GM21528 (cell line): ENCODE measurements around the gene NDUFA12.

ENCODE experiments used
- ATAC-seq: cut with Tn5 transposase; IDR thresholded peaks from one replicate; pipeline ENCODE4 v1.9.1; 2021; ENCODE audit warnings: mild to moderate bottlenecking, moderate library complexity; ENCODE audit not compliant: unreplicated experiment, low FRiP score

The NDUFA12 gene

DNA sequence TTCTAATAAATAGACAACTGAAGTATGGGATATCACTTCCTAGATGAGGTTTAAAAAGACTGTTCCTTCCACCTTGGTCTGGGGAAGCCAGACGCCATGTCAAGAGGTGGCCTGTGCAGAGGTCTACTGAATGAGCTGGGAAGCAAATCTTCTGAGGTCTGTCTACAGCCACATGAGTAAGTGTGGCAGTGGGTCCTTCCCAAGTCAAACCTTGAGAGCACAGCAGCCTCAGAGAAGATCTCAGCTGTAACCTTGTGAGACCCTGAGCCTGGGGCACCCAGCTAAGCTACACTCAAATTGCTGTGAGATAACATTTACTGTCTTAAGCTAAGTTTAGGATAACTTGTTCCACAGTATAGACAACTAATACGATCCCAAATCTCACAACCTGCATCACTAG, 20.2 kb downstream of the NDUFA12 start:
- ATAC-seq: no peak

DNA sequence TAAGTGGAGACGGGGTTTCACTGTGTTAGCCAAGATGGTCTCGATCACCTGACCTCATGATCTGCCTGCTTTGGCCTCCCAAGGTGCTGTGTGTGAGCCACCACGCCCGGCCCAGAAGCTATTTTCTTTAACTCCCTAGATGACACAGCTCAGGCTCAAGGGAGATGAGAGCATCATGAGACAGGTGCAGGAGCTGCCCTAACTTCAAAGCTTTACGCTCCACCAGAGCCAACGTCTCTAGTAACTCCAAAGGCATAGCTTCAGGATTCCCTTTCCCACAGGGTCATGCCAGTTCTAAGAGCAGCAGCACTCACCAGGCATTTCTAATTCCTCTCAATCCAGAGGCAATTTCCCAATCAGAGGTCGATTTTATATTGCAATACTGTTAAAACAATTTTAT, 21.0 kb downstream of the NDUFA12 start:
- ATAC-seq: no peak

DNA sequence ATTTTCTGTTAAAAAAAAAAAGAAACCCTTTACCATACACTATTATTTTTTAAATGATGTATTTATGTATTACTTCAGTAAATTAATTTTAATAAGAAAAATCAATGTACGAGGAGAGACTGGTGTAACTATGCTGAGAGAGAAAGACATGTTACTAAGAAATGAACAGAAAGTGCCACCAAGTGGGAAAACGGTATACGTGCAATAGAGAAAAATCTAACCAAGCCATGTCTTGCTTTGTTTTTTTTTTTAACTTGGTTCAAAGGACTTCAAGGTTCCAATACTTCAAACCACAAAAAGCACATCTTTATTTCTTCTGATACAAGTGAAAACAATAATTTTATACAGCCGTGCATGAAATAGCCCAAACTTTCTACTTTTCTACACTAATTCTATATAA, 22.9 kb downstream of the NDUFA12 start:
- ATAC-seq: no peak

DNA sequence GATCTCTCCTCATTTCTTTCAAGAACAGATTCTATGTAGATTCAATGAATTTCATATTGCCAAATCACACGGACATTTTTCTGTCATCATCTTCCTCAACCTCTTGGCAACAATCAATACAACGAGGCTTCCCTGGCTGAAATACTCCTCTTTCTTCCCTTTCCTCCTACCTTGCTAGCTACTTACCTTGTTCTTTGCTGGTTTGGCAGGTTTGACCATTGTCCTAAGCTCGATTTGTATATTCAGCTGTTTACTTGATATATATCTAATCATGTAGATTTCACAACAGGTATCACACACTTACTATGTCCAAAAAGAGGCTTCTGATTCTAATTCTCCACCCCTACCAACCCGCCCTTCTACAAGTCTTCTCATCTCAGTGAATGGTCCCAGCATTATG, 23.6 kb downstream of the NDUFA12 start:
- ATAC-seq: no peak

DNA sequence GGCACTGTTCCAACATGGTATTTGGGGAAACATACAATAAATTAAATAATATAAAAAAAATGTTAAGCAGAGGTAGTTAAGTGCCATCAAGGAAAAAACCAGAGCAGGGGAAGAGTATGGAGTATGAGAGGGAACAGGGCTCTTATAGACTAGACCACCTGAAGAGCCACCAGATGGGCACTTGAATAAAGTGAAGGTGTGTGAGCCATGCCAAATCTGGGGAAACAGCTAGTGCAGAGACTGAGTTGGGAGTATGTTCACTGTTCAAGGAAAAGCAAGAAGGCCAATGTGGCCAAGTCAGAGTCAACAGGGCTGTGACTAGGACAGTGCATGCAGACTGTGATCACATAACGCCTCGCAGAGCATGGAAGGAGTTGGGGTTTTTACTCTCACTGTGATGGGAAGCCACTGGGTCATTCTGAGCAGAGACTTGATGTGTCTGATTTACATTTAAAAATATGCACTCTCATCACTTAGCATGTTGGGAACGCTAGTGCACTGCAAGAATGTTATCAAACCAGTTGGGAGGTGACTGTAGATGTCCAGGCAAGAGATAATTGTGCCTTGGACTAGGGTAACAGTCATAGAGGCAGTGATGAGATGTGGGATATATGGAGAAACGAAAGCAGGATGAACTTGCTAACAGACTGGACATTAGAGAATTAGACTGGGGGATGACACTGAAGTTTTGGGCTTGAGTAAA, 25.6 kb downstream of the NDUFA12 start:
- no peak for ATAC-seq

DNA sequence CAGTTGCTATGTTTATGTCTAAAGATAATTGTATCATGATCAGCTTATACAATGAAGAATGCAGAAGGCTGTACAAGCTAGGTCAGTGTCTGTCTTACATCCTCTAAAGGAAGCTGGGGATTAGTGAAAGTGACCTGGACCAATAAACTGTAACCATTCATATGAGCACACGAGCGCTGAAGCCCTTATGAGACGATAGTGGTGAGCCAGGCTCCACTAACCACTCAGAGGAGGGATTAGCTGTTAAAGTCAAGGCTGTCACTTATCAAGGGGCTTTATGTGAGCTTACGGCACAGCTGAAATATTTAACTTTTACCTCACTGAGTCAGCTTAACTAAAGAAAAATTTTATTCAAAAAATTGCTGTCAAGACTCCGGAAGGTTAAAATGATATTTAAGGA, 30.3 kb downstream of the NDUFA12 start:
- ATAC-seq: no peak

DNA sequence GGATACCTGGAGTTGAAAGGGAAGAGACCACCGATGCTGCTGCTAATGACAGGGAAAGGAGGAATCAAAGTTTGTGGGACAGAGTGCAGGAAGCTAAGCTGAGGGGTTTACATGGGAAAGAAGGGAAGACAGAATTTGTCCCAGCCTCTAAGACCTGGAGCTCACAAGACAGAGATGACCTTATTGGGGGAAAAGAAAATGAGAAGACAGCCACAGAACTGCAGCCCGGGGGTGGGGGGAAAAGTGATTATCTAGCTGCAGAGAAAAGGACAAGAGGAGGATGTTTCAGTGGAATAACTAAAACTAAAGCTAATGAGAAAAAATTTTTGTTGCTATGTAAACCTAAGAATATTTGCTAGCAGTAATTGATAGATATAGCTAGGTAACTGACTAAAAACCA, 30.7 kb downstream of the NDUFA12 start:
- ATAC-seq: no peak

DNA sequence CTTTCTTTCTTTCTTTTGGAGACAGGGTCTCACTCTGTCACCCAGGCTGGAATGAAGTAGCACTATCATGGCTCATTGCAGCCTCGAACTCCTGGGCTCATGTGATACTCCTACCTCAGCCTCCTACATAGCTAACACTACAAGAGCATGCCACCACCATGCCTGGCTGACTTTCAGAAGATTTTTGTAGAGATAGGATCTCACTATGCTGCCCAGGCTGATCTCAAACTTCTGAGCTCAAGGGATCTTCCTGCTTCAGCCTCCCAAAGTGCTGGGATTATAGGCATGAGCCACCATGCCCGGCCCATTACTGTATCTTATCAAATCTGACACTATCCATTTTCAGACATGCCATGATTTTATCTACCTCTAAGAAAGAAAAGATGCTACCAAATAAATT, 31.6 kb downstream of the NDUFA12 start:
- no peak for ATAC-seq

DNA sequence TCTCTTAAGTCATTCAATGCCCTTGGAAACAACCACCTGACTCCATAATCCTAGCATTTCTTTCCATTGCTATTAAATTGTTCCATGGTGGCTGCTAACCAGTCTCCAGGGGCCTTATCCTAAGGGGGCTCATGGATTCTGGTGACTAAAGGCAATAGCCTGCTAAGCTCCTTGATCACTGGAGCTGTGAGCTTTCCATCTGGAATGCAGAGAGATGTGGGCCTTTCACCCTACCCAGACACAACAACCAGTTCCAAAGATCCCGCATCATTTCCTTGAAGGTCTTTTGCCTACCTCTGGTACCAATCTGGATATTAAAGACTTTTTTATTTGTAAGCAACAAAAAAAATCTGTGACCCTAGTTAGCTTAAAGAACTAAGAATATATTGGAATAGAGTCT, 32.9 kb downstream of the NDUFA12 start:
- ATAC-seq: no peak

DNA sequence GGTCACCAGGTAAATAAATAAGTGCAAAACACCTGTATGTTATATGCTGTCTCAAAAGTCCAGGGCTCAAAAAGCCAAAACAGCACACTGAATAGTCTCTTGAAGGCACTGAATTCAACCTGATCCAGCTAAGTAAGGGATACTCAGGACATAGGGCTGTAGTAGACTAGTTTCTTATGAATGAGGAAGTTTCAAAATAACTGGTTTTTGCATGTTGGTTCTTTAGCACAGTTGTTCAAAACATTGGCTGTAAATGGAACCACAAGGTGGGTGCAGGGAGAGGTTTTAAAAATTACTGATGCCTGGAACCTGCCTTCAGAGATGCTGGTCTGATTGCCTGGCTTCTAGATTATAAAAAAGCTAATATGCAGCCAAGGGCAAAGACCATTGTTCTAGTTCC, 34.1 kb downstream of the NDUFA12 start:
- no peak for ATAC-seq

DNA sequence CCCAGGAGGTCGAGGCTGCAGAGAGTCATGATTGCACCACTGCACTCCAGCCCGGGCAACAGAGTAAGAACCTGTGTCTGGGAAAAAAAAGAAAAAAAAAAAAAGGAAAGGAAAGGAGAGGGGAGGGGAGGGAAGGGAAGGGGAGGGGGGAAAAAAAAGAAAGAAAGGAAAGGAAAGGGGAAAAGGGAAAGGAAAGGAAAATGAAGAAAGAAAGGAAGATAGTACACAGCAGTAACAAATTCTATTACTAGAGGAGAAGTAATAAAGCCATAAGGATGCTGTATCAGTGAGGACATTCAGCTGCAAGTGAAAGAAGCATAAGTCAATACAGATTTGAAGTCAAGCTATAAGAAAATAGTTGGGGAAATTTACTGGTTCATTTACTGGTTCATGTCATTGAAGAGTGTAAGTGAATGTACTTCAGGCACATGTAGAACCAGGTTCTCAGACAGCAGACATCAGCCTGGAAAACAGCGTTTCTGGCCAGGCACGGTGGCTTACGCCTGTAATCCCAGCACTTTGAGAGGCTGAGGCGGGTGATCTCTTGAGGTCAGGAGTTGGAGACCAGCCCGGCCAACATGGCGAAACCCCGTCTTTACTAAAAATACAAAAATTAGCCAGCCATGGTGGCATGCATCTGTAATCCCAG, 37.4 kb downstream of the NDUFA12 start:
- ATAC-seq: no peak

DNA sequence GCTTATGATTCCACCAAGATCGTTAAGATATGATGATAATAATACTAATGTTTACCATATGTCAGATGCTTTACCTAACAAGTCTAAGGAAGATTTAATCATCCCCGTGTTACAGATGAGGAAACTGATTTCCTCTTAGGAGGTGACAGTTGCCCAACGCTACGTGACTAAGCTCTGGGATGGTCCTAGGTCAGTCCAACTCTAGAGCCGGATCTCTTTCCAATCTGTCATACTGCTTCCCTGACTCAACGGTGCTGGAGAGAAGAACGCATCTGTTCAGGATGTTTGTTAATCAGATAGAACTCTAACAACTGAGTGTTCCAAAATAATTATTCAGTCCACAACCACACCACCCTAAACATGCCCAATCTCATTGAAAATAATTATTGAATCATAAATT, 39.8 kb downstream of the NDUFA12 start:
- no peak for ATAC-seq

DNA sequence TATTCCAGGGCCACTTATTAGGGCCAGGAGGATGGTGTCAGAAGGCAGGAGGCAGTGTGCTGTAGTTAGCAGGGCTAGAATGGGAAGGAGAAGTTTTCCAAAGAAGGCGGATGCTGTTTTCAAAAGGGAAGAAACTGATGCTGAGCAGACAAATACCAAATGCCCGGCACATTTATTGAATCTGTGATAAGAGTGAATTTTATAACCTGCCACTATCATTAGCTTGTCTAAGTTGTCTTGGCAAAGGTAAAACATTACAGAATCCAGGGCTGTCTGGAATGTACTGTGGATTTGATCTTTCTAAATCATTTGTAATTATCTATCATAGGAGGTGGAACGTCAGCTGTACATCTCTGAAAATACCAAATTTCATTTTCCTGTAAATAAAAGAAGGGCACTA, 40.8 kb downstream of the NDUFA12 start:
- ATAC-seq: no peak

DNA sequence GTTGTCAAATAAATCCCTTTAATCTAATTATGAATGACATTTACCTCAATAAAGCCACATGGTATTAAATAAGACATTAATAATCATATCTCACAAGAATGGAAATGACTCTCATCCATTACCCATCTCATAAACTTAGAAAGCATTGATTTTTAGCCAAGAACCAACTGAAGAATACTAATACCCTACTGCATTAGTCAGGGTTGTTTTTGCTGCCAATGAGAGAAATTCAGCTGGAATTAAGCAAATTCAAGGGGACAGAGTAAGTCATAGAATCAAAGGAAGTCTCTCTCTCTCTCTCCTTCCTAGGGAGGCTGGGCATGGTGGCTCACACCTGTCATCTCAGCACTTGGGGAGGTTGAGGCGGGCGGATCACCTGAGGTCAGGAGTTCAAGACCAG, 41.6 kb downstream of the NDUFA12 start:
- no peak for ATAC-seq

DNA sequence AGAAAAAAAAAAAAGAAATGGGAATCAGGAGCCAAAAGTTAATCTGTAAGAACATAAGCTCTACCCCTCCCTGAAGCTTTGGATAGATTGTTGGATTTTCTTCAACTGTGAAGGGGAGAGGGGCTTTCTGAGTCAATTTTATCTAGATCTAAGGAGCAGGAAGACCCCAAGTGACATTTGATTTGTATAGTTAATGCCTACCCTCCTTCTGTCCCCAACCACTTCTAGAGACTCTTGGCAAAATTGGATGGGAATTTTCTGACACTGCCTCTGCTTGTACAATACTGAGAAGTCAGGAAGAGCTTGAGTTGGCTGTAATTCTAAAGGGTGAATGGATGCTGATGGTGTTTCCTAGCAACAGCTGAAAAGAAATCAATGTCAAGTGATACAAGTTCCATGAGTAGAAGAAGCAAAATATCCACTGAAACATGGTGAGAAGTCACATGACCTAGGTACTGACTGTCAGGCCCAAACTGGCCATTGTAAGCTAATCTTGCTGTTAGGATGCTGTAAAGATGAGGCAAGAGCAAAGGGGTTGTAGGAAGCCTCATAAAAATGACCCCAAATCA, 42.2 kb downstream of the NDUFA12 start:
- ATAC-seq: no peak

DNA sequence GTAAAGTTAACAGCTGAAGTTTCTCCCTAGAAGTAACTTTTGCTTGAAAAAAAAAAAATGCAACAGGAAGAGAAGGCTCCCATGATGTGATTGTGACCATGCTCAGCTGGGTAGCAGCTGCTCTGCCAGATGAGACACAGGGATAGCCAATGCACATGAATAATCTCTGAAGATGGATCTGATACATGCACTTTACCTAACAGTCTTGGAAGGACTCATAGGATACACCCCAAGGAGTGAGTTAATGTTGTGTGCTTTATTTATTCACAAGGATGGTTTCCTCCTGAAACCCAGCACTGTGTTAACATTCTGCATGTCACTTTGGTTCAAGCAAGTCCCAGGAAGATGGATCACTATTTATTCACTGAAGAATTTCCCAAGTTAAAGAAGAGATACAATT, 46.5 kb downstream of the NDUFA12 start:
- ATAC-seq: no peak

DNA sequence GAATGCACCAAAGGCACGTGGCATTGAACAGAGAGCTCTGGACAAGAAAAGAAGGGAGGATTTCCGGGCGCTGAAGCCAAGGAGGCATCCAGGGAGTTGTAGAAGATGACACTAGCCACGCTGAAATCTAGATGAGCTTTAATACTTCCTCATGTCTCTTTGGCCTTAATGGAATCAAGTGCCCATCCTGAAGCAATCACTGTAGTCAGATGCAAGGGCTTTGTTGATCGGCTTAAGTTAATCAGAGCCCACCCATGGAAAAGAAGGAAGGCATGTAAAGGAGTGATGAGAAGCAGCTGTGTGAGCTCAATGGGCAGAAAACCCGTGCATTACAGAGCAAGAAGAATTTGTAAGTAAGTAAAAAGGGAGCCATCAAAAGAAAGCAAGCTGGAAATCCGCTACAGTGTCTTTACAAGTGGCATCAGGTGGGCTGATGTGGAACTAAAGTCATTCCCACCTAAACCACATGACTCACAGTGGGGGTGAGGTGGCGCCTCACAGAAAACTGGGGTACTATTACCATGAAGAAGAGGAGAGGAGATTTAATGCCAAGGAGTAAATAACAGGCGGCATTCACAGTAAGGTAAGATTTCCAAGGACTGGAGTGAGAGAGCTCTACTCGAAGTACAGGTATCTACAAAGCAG, 48.4 kb downstream of the NDUFA12 start:
- no peak for ATAC-seq

DNA sequence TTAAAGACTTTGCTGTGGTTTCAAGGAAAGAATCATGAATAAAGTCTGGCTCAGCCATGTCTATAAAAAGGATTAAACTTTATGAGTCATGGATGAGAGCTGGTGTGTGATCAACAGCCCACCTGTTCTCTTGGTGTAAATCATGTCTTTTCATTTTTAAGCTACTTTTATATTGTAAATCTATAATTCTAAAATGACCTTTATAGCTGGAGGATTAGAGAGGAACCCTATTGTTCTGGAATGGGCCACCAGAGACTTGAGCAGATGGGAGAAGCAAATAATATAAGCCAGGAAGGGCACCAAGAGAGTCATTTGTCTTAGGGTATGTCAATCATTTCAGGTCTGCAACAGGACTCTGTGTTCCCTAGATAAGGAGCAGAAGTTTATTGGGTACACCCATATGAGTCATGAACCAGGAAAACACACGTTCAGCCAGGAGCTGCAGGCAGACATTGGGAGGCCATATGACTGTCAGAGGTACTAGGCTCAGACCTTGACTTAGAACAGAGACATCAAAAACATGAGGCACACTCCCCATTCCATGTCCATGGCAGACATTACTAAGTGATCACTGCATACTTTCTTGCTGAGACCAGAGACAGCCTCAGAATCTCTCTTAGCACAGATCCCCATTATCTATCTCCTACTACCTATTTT, 49.3 kb downstream of the NDUFA12 start:
- ATAC-seq: no peak

DNA sequence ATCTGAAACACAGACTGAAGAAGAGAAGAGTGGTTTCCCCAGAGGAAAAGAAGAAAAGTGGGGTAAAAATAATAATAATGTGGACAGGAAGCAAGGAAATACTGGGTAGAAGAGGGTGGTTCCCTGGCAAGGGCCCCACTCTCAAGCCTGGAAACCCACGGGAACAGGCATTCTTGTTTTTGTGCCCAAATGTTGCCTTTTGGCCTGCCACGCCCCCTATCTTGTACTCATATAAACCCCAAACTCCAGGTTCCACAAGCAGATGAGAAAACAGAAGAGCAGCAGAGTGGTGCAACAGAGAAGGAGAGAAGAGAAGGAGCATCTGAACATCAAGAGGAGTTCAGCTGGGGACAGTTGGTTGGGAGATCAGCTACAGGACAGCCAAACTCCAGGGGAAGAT, 51.2 kb downstream of the NDUFA12 start:
- ATAC-seq: no peak

DNA sequence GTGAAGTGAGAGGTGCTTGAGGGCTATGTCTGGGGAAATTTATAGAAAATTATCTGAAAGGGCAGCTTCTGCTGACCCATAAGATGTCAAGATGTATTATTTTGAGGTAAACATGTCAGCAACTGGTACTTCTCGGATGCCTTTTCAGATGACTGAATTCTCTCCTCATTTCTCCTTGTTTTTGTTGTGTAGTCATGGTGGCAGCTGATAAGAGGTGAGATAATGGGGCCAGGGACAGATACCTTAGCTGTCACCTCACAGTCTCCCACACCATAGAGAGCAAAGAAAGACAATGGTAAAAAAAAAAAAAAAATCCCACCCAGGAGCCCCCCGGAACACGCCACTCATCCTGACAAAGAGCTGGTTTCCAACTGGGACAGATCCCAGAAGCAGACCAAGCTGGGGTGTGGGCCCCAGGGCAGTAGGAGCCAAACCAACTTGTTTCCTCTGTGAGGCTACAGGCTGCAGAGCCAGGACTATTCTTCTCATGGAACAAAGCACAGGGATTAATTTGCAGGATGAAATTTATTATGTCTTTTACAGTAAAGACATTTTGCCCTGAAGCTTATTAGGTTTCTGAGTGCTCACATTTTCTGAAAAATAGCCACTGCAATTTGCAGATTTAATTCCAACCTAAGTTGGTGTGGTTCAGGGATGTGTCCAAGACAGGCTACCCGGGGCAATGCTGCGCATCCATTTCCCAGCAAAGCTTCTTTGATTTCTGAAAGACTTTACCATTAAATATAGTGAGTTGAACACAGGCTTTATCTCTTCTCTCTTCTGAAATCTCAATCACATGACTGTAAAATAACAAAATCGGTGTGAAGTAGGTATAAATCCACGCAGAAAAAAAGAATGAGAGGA, 52.2 kb downstream of the NDUFA12 start:
- no peak for ATAC-seq
